ENCODE data around the gene SYCE3. TPM values are rescaled to one million over a fixed set of nuclear protein-coding genes. Genes with fewer than 3 reads are reported as not detected.

The SYCE3 gene
- total RNA-seq, 1 donor from 2014 or later: not detected

DNA sequence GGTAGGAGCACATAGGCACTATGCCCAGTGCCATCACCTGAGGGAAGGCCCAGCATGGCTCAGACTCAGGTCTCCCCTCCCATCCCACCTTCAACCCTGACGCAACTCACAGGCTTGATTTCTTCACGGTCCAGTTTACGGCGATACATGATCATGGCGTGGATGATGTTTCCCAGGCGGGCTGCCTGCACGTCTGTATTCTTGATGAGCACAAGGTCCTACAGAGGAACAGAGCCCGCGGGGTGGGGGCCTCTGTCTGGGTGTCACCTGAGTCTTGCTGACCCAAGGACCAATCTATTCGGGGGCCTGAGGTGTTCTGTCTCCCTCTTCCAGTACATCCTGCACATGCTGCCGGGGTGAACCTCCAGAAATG is 11.7 kb upstream of the SYCE3 start:
- Histone ChIP-seq H3K79me2 (ENCODE audit: low read depth) (no peaks in the 10 kb centered on the region), H3K36me3 (no peaks in the 10 kb centered on the region), H3K9ac (no peak overlapping the region), H3K4me3 (no peak overlapping the region), H3F3A (ENCODE audit: low read depth) (no peaks in the 10 kb centered on the region), H3K4me2 (no peak overlapping the region), H3K9me3 (ENCODE audit: low read depth) (no peaks in the 10 kb centered on the region), H3K27ac (no peak overlapping the region), H4K20me1 (ENCODE audit: low read depth) (no peaks in the 10 kb centered on the region), H3K27me3 (no peaks in the 10 kb centered on the region), H3K4me1 (no peaks in the 10 kb centered on the region), H2AFZ (replicated peaks) (no peak overlapping the region)
- Mint-ChIP-seq H3K27ac (no peak overlapping the region), H3K27me3 (ENCODE audit: insufficient read depth, low read depth) (peaks cover 6% of the 10 kb centered on the region), H3K9me3 (no peaks in the 10 kb centered on the region), H3K4me1 (no peaks in the 10 kb centered on the region), H3K36me3 (peaks cover 12% of the 10 kb centered on the region), H3K4me3 (no peak overlapping the region)
- TF ChIP-seq, protein P1, sequence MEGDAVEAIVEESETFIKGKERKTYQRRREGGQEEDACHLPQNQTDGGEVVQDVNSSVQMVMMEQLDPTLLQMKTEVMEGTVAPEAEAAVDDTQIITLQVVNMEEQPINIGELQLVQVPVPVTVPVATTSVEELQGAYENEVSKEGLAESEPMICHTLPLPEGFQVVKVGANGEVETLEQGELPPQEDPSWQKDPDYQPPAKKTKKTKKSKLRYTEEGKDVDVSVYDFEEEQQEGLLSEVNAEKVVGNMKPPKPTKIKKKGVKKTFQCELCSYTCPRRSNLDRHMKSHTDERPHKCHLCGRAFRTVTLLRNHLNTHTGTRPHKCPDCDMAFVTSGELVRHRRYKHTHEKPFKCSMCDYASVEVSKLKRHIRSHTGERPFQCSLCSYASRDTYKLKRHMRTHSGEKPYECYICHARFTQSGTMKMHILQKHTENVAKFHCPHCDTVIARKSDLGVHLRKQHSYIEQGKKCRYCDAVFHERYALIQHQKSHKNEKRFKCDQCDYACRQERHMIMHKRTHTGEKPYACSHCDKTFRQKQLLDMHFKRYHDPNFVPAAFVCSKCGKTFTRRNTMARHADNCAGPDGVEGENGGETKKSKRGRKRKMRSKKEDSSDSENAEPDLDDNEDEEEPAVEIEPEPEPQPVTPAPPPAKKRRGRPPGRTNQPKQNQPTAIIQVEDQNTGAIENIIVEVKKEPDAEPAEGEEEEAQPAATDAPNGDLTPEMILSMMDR (IDR thresholded peaks at IDR 0.05): no peak
- DNase-seq (ENCODE audit: low spot score): no peak

DNA sequence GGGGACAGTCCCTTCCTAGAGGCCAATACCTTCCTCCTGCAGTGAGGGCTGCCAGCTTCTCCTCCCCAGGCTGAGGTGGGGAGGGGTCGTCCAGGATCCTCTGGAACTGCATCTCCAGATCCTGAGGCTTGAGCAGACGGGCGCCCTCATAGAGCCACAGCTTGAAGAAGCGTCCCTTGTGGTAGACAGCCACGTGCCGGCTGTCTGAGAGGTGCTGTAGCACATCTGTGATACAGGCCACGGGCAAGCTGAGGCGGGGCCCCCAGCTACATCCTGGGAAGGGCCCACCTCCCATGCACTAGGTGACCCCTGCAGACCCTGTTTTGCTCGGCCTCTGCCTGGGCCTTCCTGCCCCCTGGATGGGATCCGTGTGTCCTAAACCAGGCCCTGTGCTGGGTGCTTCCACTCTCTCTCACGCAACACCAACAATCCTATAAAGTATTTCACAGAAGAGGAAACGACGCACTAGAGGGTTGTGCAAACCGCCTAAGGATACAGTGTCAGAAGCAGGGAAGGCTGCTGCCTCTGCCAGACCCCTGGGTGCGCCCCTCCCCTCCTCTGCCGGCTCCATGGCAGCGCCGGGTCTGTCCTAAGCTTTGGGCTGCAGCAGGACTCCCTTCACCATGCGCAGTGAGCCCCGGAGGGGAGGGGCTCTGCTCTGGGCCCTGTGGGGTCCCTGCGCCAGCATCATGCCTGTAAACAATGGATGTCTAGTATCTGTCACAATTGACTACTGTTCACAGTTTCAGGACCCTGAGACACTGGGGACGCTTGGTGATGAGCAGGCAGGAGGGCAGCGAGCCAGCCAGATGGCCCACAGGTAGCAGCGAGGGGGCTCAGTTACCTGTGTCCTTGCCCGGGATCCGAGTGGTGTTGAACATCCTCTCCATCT is 11.0 kb upstream of the SYCE3 start:
- Mint-ChIP-seq H3K27me3 (ENCODE audit: insufficient read depth, low read depth) (peaks cover 6% of the 10 kb centered on the region), H3K4me3 (no peak overlapping the region), H3K4me1 (no peaks in the 10 kb centered on the region), H3K36me3 (peaks cover 13% of the 10 kb centered on the region), H3K27ac (no peak overlapping the region), H3K9me3 (no peaks in the 10 kb centered on the region)
- Histone ChIP-seq H3K9ac (no peak overlapping the region), H3K4me3 (no peak overlapping the region), H3K27me3 (no peaks in the 10 kb centered on the region), H3K79me2 (ENCODE audit: low read depth) (no peaks in the 10 kb centered on the region), H3K27ac (no peak overlapping the region), H2AFZ (replicated peaks) (no peak overlapping the region), H3K4me2 (no peak overlapping the region), H3F3A (ENCODE audit: low read depth) (no peaks in the 10 kb centered on the region), H3K4me1 (no peaks in the 10 kb centered on the region), H3K9me3 (ENCODE audit: low read depth) (no peaks in the 10 kb centered on the region), H4K20me1 (ENCODE audit: low read depth) (no peaks in the 10 kb centered on the region), H3K36me3 (no peaks in the 10 kb centered on the region)
- TF ChIP-seq, protein P1 (IDR thresholded peaks at IDR 0.05): no peak
- TF ChIP-seq EZH2phosphoT487 (IDR thresholded peaks at IDR 0.05) (no peak), EZH2 (IDR thresholded peaks at IDR 0.05) (no peak)
- no peak for DNase-seq (ENCODE audit: low spot score)

DNA sequence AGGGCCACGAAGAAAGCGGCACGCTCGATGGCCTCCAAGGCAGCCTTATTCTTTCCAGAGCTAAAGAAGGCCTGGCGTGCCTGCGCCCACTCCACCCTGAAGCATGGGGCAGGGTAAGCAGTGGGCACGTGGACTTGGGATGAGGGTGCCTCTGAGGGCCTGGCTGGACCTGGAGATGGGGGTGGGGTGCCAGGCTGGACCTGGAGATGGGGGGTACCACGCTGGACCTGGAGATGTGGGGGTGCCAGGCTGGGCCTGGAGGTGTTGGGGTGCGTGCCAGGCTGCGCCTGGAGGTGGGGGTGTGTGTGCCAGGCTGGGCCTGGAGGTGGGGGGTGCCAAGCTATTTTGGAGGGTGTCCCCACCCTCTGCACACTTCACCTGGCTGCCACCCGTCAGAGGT is 10.2 kb upstream of the SYCE3 start:
- H3K9me3 Mint-ChIP-seq: no peaks in the 10 kb centered on the region
- no peaks in the 10 kb centered on the region for H3K79me2 ChIP-seq (ENCODE audit: low read depth)
- no peak overlapping the region for H3K4me2 ChIP-seq
- H3K4me3 ChIP-seq: no peak overlapping the region
- H3K36me3 Mint-ChIP-seq: peaks cover 13% of the 10 kb centered on the region
- peaks cover 6% of the 10 kb centered on the region for H3K27me3 Mint-ChIP-seq (ENCODE audit: insufficient read depth, low read depth)
- no peak overlapping the region for H3K27ac Mint-ChIP-seq
- H3K27ac ChIP-seq: no peak overlapping the region
- no peak overlapping the region for H3K9ac ChIP-seq
- H4K20me1 ChIP-seq (ENCODE audit: low read depth): no peaks in the 10 kb centered on the region
- no peak for DNase-seq (ENCODE audit: low spot score)
- H2AFZ ChIP-seq (replicated peaks): no peak overlapping the region
- TF ChIP-seq, protein P1 (IDR thresholded peaks at IDR 0.05): no peak
- TF ChIP-seq EZH2phosphoT487 (IDR thresholded peaks at IDR 0.05) (no peak), EZH2 (IDR thresholded peaks at IDR 0.05) (no peak)
- no peaks in the 10 kb centered on the region for H3F3A ChIP-seq (ENCODE audit: low read depth)
- no peaks in the 10 kb centered on the region for H3K27me3 ChIP-seq
- no peak overlapping the region for H3K4me3 Mint-ChIP-seq
- H3K9me3 ChIP-seq (ENCODE audit: low read depth): no peaks in the 10 kb centered on the region
- H3K4me1 Mint-ChIP-seq: no peaks in the 10 kb centered on the region
- H3K36me3 ChIP-seq: no peaks in the 10 kb centered on the region
- H3K4me1 ChIP-seq: no peaks in the 10 kb centered on the region
